ENCODE results near the gene ATRX. TPM values are rescaled to one million over a fixed set of nuclear protein-coding genes. Genes with fewer than 3 reads are reported as not detected.

The ATRX gene
- total and polyA plus RNA-seq, 2 experiments from 2014 or later, result 162 to 179 TPM

GRCh38 chrX:77691916-77692315, 94.1 kb downstream of the ATRX start (continued):
- TF ChIP-seq EZH2 (IDR thresholded peaks at IDR 0.05; ENCODE audit: low read depth, unreplicated experiment), result no peak
- TF ChIP-seq ZNF114 (CRISPR knock-in tag; IDR thresholded peaks at IDR 0.05), result no peak
- no peak for TF ChIP-seq EZH2phosphoT487 (IDR thresholded peaks at IDR 0.05; ENCODE audit: unreplicated experiment)
- no peak for TF ChIP-seq CTCF (conservative IDR thresholded peaks at IDR 0.05; ENCODE audit: low read depth in 2 of 2)

- Histone ChIP-seq H3K27me3 (ENCODE audit: insufficient read depth) (no peaks in the 10 kb centered on the region), H3K36me3 (ENCODE audit: insufficient read depth) (no peaks in the 10 kb centered on the region; the same call in 1 of the 2 replicates), H2AFZ (no peak overlapping the region), H3K4me2 (no peak overlapping the region), H3K4me1 (ENCODE audit: insufficient read depth) (no peaks in the 10 kb centered on the region), H3K79me2 (replicated peaks; ENCODE audit: insufficient read depth) (0 out of 2 replicates have a peak, but pooled peaks cover 13% of the 10 kb centered on the region), H3K27ac (ENCODE audit: low read depth) (no peak overlapping the region), H3F3A (replicated peaks; ENCODE audit: low read depth) (no peaks in the 10 kb centered on the region), H3K9me2 (ENCODE audit: insufficient read depth) (no peaks in the 10 kb centered on the region), H4K20me1 (replicated peaks; ENCODE audit: insufficient read depth) (no peaks in the 10 kb centered on the region; the same call in 1 of the 2 replicates), H3K4me3 (no peak overlapping the region)
- no peak overlapping the region for H3K4me3 Mint-ChIP-seq
- no peak for ATAC-seq
- no peaks in the 10 kb centered on the region for H3K4me1 Mint-ChIP-seq
- H3K9me3 Mint-ChIP-seq, result no peaks in the 10 kb centered on the region
- peaks cover 3% of the 10 kb centered on the region for H3K27me3 Mint-ChIP-seq (ENCODE audit: insufficient read depth, low read depth, poor library complexity)
- peaks cover 31% of the 10 kb centered on the region; the same call in 2 of the 3 replicates for H3K36me3 Mint-ChIP-seq (ENCODE audit: low read depth)
- H3K27ac Mint-ChIP-seq, result no peak overlapping the region
- no peak for DNase-seq (ENCODE audit: low spot score)
- no peak for TF ChIP-seq EZH2phosphoT487 (IDR thresholded peaks at IDR 0.05; ENCODE audit: unreplicated experiment)
- no peak for TF ChIP-seq ZNF462 (CRISPR knock-in tag; IDR thresholded peaks at IDR 0.05)
- no peak for TF ChIP-seq ZNF331 (CRISPR knock-in tag; IDR thresholded peaks at IDR 0.05; ENCODE audit: low read depth)
- no peak for TF ChIP-seq CREB1 (CRISPR knock-in tag; IDR thresholded peaks at IDR 0.05; ENCODE audit: low read depth)
- no peak for TF ChIP-seq POLR2AphosphoS5 (IDR thresholded peaks at IDR 0.05; ENCODE audit: low read depth)
- TF ChIP-seq JUNB (IDR thresholded peaks at IDR 0.05; ENCODE audit: unreplicated experiment), result no peak
- no peak for TF ChIP-seq CTCF (conservative IDR thresholded peaks at IDR 0.05; ENCODE audit: low read depth in 2 of 2)
- no peak for TF ChIP-seq NANOG (IDR thresholded peaks at IDR 0.05; ENCODE audit: borderline replicate concordance)
- TF ChIP-seq STAT1 (IDR thresholded peaks at IDR 0.05; ENCODE audit: unreplicated experiment), result no peak
- TF ChIP-seq ZNF114 (CRISPR knock-in tag; IDR thresholded peaks at IDR 0.05), result no peak
- TF ChIP-seq ETS1 (IDR thresholded peaks at IDR 0.05), result no peak
These were observed 96.6 kb downstream of the ATRX start for GRCh38 chrX:77689376-77689775.

All from GM23338 (cell line).